NCI-H226 (cell line): ENCODE data around the gene CLDN3.
"Not testable (repeated sequence)": the region's sequence is repeated elsewhere in the genome, so short reads cannot be mapped to it uniquely, and the experiment has no call there.

Experiments used
- DNase-seq: peaks from one replicate; pipeline ENCODE4 v3.0.0-alpha.2; 2015

CLDN3 gene

GRCh38 chr7:73735528-73735905 lies 34.6 kb downstream of the CLDN3 start:
- no peak for DNase-seq

- DNase-seq, result peak; percentile 81
Observed at GRCh38 chr7:73734619-73735527, 35.2 kb downstream of the CLDN3 start.

GRCh38 chr7:73732397-73732796 lies 37.7 kb downstream of the CLDN3 start:
- no peak for DNase-seq

GRCh38 chr7:73730485-73730884 lies 39.6 kb downstream of the CLDN3 start:
- DNase-seq, result no peak

GRCh38 chr7:73728551-73728950 lies 41.5 kb downstream of the CLDN3 start:
- DNase-seq, result no peak

- DNase-seq, result no peak
Observed at GRCh38 chr7:73727952-73728351, 42.1 kb downstream of the CLDN3 start.

GRCh38 chr7:73726083-73726466 lies 44.0 kb downstream of the CLDN3 start:
- DNase-seq, result no peak

GRCh38 chr7:73723813-73724212 lies 46.3 kb downstream of the CLDN3 start:
- DNase-seq, result no peak

GRCh38 chr7:73722785-73723184 lies 47.3 kb downstream of the CLDN3 start:
- no peak for DNase-seq

- not testable (repeated sequence) for DNase-seq
Observed at GRCh38 chr7:73722182-73722581, 47.9 kb downstream of the CLDN3 start.

GRCh38 chr7:73721377-73721817 lies 48.7 kb downstream of the CLDN3 start:
- no peak for DNase-seq

GRCh38 chr7:73720443-73720842 lies 49.6 kb downstream of the CLDN3 start:
- DNase-seq, result not testable (repeated sequence)

GRCh38 chr7:73719806-73720169 lies 50.3 kb downstream of the CLDN3 start:
- no peak for DNase-seq
